Measurements from ENCODE around the gene CDH15. TPM values are rescaled to one million over a fixed set of nuclear protein-coding genes. Genes with fewer than 3 reads are reported as not detected.

CDH15 gene
- total and polyA plus RNA-seq, 2 of the 13 experiments (the other 11 are each of a cell fraction or from before 2014, with no cell fraction given): 0.74 to 2.2 TPM

GRCh38 chr16:89176717-89177116 lies 5.2 kb downstream of the CDH15 start:
- intact Hi-C loops (cut with micrococcal nuclease; ENCODE audit: unreplicated experiment) (no loop called here), in situ Hi-C loops (cut with HindIII; ENCODE audit: extremely low pct_ligation_motif_present, low pct_unique_long_range_greater_than_20kb) (no loop called here)
- peaks cover 7% of the 10 kb centered on the region for H4K20me1 ChIP-seq (ENCODE audit: insufficient read depth, low read length)
- no peak for FAIRE-seq
- peaks cover 45% of the 10 kb centered on the region for H3K4me1 ChIP-seq (ENCODE audit: insufficient read depth, low read length)
- no peak overlapping the region for H3K4me3 ChIP-seq (replicated peaks in 1 of 3; ENCODE audit: insufficient read depth in 1 of 3, low read depth in 2 of 3, low read length in 3 of 3)
- no peak for ATAC-seq
- H3K27me3 ChIP-seq (ENCODE audit: control insufficient read depth in 1 of 2, insufficient read depth in 2 of 2, low read length in 2 of 2): peaks cover 74 to 92% of the 10 kb centered on the region in 2 experiments
- no TSS peak for BruUV-seq (replicated peaks)
- CTCF ChIA-PET (ENCODE audit: low intra/inter-chr PET ratio, low total read pairs): no interaction called here
- no peaks in the 10 kb centered on the region for H3K79me2 ChIP-seq (ENCODE audit: insufficient read depth, low read length)
- no peak overlapping the region for H3K27ac ChIP-seq (ENCODE audit: extremely low read length, insufficient read depth, low read length)
- 32% methylated on average over 5 of the region's 9 CpGs for WGBS (ENCODE audit: low lambda C conversion rate)
- no peaks in the 10 kb centered on the region for H3K36me3 ChIP-seq (replicated peaks in 1 of 2; ENCODE audit: control insufficient read depth in 1 of 2, insufficient read depth in 2 of 2, low read length in 2 of 2)
- TF ChIP-seq BRCA1 (CRISPR knock-in tag; IDR thresholded peaks at IDR 0.05) (no peak), SRSF1 (optimal IDR thresholded peaks at IDR 0.05; ENCODE audit: low read depth, low read length) (no peak), ZNF597 (CRISPR knock-in tag; IDR thresholded peaks at IDR 0.05) (no peak), ZMYM4 (CRISPR knock-in tag; IDR thresholded peaks at IDR 0.05) (no peak), IRX3 (CRISPR knock-in tag; IDR thresholded peaks at IDR 0.05; ENCODE audit: borderline replicate concordance, low read depth) (no peak)
- H3K9ac ChIP-seq (ENCODE audit: insufficient read depth, low read depth, low read length): no peak overlapping the region
- H3K9me3 ChIP-seq (ENCODE audit: low read length): no peaks in the 10 kb centered on the region
- H3K4me2 ChIP-seq (ENCODE audit: low read depth, low read length): no peak overlapping the region
- POLR2A ChIA-PET: no interaction called here
- no peak for DNase-seq (ENCODE audit: low spot score)
- no peak overlapping the region for H2AFZ ChIP-seq (ENCODE audit: low read length)

GRCh38 chr16:89177501-89177900 lies 6.0 kb downstream of the CDH15 start:
- no peak overlapping the region for H3K4me3 ChIP-seq (replicated peaks in 1 of 3; ENCODE audit: insufficient read depth in 1 of 3, low read depth in 2 of 3, low read length in 3 of 3)
- ATAC-seq (no peak), FAIRE-seq (no peak), DNase-seq (ENCODE audit: low spot score) (no peak)
- intact Hi-C loops (cut with micrococcal nuclease; ENCODE audit: unreplicated experiment) (no loop called here), in situ Hi-C loops (cut with HindIII; ENCODE audit: extremely low pct_ligation_motif_present, low pct_unique_long_range_greater_than_20kb) (no loop called here)
- H3K4me1 ChIP-seq (ENCODE audit: insufficient read depth, low read length): peaks cover 37% of the 10 kb centered on the region
- H4K20me1 ChIP-seq (ENCODE audit: insufficient read depth, low read length): peaks cover 7% of the 10 kb centered on the region; the same call in 1 of the 2 replicates
- no peak overlapping the region for H3K9ac ChIP-seq (ENCODE audit: insufficient read depth, low read depth, low read length)
- CTCF ChIA-PET (ENCODE audit: low intra/inter-chr PET ratio, low total read pairs): no interaction called here
- no peaks in the 10 kb centered on the region for H3K9me3 ChIP-seq (ENCODE audit: low read length)
- WGBS (ENCODE audit: low lambda C conversion rate): 20% methylated on average over 5 of the region's 12 CpGs
- no TSS peak for BruUV-seq (replicated peaks)
- no peak overlapping the region for H3K27ac ChIP-seq (ENCODE audit: extremely low read length, insufficient read depth, low read length)
- H3K79me2 ChIP-seq (ENCODE audit: insufficient read depth, low read length): no peaks in the 10 kb centered on the region
- POLR2A ChIA-PET: no interaction called here
- no peak overlapping the region for H2AFZ ChIP-seq (ENCODE audit: low read length)
- H3K36me3 ChIP-seq (replicated peaks in 1 of 2; ENCODE audit: control insufficient read depth in 1 of 2, insufficient read depth in 2 of 2, low read length in 2 of 2): no peaks in the 10 kb centered on the region
- H3K4me2 ChIP-seq (ENCODE audit: low read depth, low read length): no peak overlapping the region
- TF ChIP-seq TBX3 (IDR thresholded peaks at IDR 0.05; ENCODE audit: borderline replicate concordance) (no peak), EZH2 (conservative IDR thresholded peaks at IDR 0.05; ENCODE audit: low read depth, low read length) (peak; percentile 81; the same call in 1 of the 2 replicates), ELK4 (CRISPR knock-in tag; IDR thresholded peaks at IDR 0.05; ENCODE audit: borderline replicate concordance) (no peak), MAFF (IDR thresholded peaks at IDR 0.05; ENCODE audit: low read depth, low read length) (no peak), HNRNPLL (IDR thresholded peaks at IDR 0.05; ENCODE audit: low read depth, low read length, poor library complexity, severe bottlenecking) (no peak)
- H3K27me3 ChIP-seq (ENCODE audit: control insufficient read depth in 1 of 2, insufficient read depth in 2 of 2, low read length in 2 of 2): peaks cover 68 to 85% of the 10 kb centered on the region in 2 experiments
